SU-DHL-6 (cell line): ENCODE data around the gene MST1.

Experiments used
- H2AFZ ChIP-seq: fragments of 200-600 bp; sonication (generic); 2 replicates; pipeline ENCODE4 v1.6.1; 2014; ENCODE audit warnings: low read depth, mild to moderate bottlenecking, moderate library complexity, mixed read lengths, antibody characterized with exemption, low read length; ENCODE audit not compliant: severe bottlenecking
- H3F3A ChIP-seq: fragments of 200-600 bp; shearing (Covaris generic); 2 replicates; pipeline ENCODE4 v1.6.0; 2016; ENCODE audit warnings: antibody characterized with exemption, mild to moderate bottlenecking; ENCODE audit not compliant: insufficient read depth
- H3K27ac ChIP-seq: fragments of 200-600 bp; sonication (generic); 2 replicates; pipeline ENCODE4 v1.5.1; 2016; ENCODE audit warnings: low read depth, mild to moderate bottlenecking, low read length, moderate library complexity, mixed read lengths
- H3K27me3 ChIP-seq: fragments of 200-600 bp; sonication (generic), shearing (Covaris generic); 2 replicates; pipeline ENCODE4 v1.6.0; 2014; ENCODE audit warnings: mild to moderate bottlenecking, low read length
- H3K36me3 ChIP-seq: fragments of 200-600 bp; sonication (generic); 2 replicates; pipeline ENCODE4 v1.6.1; 2014; ENCODE audit warnings: mild to moderate bottlenecking, low read length, mixed read lengths
- H3K4me2 ChIP-seq: fragments of 300-600, 200-600 bp; shearing (Covaris generic), sonication (generic); 2 replicates; pipeline ENCODE4 v1.6.0; 2014; ENCODE audit warnings: low read length, low read depth, mild to moderate bottlenecking; ENCODE audit not compliant: poor library complexity, severe bottlenecking
- H3K4me3 ChIP-seq: fragments of 200-600 bp; sonication (generic); 2 replicates; pipeline ENCODE4 v1.5.1; 2014; ENCODE audit warnings: antibody characterized with exemption, low read length, mild to moderate bottlenecking, mixed read lengths; ENCODE audit not compliant: insufficient read depth, poor library complexity, severe bottlenecking
- H3K79me2 ChIP-seq: fragments of 200-600 bp; sonication (generic); 2 replicates; pipeline ENCODE4 v1.6.1; 2014; ENCODE audit warnings: mild to moderate bottlenecking, low read length, moderate library complexity; ENCODE audit not compliant: insufficient read depth
- H3K9ac ChIP-seq: fragments of 200-600 bp; sonication (generic); 2 replicates; pipeline ENCODE4 v1.7.0; 2014; ENCODE audit warnings: mild to moderate bottlenecking, low read length
- H3K9me2 ChIP-seq: fragments of 200-600 bp; sonication (generic); replicated peaks from 2 replicates; pipeline ENCODE4 v1.6.1; 2014; ENCODE audit warnings: low read length; ENCODE audit not compliant: insufficient read depth
- H3K9me3 ChIP-seq: fragments of 200-600 bp; sonication (generic); 2 replicates; pipeline ENCODE4 v1.6.1; 2014; ENCODE audit warnings: low read length, mixed read lengths; ENCODE audit not compliant: insufficient read depth
- H4K20me1 ChIP-seq: fragments of 200-600 bp; sonication (generic); 2 replicates; pipeline ENCODE4 v1.6.1; 2014; ENCODE audit warnings: low read depth, mild to moderate bottlenecking, antibody characterized with exemption, low read length, moderate library complexity, mixed read lengths
- CTCF ChIP-seq: fragments of 200-600 bp; sonication (generic); IDR thresholded peaks from one replicate; pipeline ENCODE4 v1.5.1; 2017; ENCODE audit warnings: antibody characterized with exemption, mild to moderate bottlenecking, low read length, moderate library complexity; ENCODE audit not compliant: insufficient read depth, poor library complexity, severe bottlenecking
- EZH2phosphoT487 ChIP-seq: fragments of 200-600 bp; sonication (generic), shearing (Covaris generic); conservative IDR thresholded peaks from 2 replicates; pipeline ENCODE4 v1.6.1; 2018; ENCODE audit warnings: mild to moderate bottlenecking, antibody characterized with exemption, low read length, moderate library complexity, mixed read lengths

Gene MST1

GRCh38 chr3:49733551-49733950 lies 44.3 kb upstream of the MST1 start:
- H3K4me3 ChIP-seq: no peak overlapping the region
- H3K79me2 ChIP-seq: no peaks in the 10 kb centered on the region
- no peak overlapping the region for H2AFZ ChIP-seq
- no peak overlapping the region for H3K4me2 ChIP-seq
- no peaks in the 10 kb centered on the region for H3K9me2 ChIP-seq
- peaks cover 2% of the 10 kb centered on the region; the same call in 1 of the 2 replicates for H3K36me3 ChIP-seq
- TF ChIP-seq EZH2phosphoT487 (no peak), CTCF (no peak)
- no peaks in the 10 kb centered on the region for H3F3A ChIP-seq
- H3K27me3 ChIP-seq: no peaks in the 10 kb centered on the region
- no peak overlapping the region for H3K27ac ChIP-seq
- no peaks in the 10 kb centered on the region for H3K9me3 ChIP-seq
- H4K20me1 ChIP-seq: no peaks in the 10 kb centered on the region
- H3K9ac ChIP-seq: no peak overlapping the region

GRCh38 chr3:49732597-49732996 lies 43.3 kb upstream of the MST1 start:
- peaks cover 2% of the 10 kb centered on the region; the same call in 1 of the 2 replicates for H3K36me3 ChIP-seq
- no peak overlapping the region for H3K4me3 ChIP-seq
- no peak for TF ChIP-seq CTCF

GRCh38 chr3:49729966-49730609 lies 40.8 kb upstream of the MST1 start:
- TF ChIP-seq CTCF: no peak
- TF ChIP-seq EZH2phosphoT487: no peak
- Histone ChIP-seq H3K36me3 (no peaks in the 10 kb centered on the region), H3K9me2 (no peaks in the 10 kb centered on the region), H4K20me1 (no peaks in the 10 kb centered on the region), H3K4me2 (no peak overlapping the region), H3K9ac (no peak overlapping the region), H2AFZ (no peak overlapping the region), H3K27me3 (no peaks in the 10 kb centered on the region), H3K79me2 (no peaks in the 10 kb centered on the region), H3K4me3 (no peak overlapping the region), H3K9me3 (no peaks in the 10 kb centered on the region), H3F3A (peaks cover 8% of the 10 kb centered on the region; the same call in 1 of the 2 replicates), H3K27ac (no peak overlapping the region)

More at GRCh38 chr3:49732597-49732996, 43.3 kb upstream of the MST1 start:
- H3K27ac ChIP-seq: no peak overlapping the region
- H3K9ac ChIP-seq: no peak overlapping the region
- H2AFZ ChIP-seq: no peak overlapping the region
- no peaks in the 10 kb centered on the region for H3K9me2 ChIP-seq
- H4K20me1 ChIP-seq: no peaks in the 10 kb centered on the region
- H3K9me3 ChIP-seq: no peaks in the 10 kb centered on the region
- no peaks in the 10 kb centered on the region for H3K79me2 ChIP-seq
- H3F3A ChIP-seq: no peaks in the 10 kb centered on the region
- no peaks in the 10 kb centered on the region for H3K27me3 ChIP-seq
- H3K4me2 ChIP-seq: no peak overlapping the region
